ENCODE data around the gene KDM2B. TPM values are rescaled to one million over a fixed set of nuclear protein-coding genes. Genes with fewer than 3 reads are reported as not detected.
"Not testable (repeated sequence)": the region's sequence is repeated elsewhere in the genome, so short reads cannot be mapped to it uniquely, and the experiment has no call there.

Gene KDM2B
- polyA plus RNA-seq, 3 donors = 9.7 to 68.1 (median 9.7) TPM

DNA sequence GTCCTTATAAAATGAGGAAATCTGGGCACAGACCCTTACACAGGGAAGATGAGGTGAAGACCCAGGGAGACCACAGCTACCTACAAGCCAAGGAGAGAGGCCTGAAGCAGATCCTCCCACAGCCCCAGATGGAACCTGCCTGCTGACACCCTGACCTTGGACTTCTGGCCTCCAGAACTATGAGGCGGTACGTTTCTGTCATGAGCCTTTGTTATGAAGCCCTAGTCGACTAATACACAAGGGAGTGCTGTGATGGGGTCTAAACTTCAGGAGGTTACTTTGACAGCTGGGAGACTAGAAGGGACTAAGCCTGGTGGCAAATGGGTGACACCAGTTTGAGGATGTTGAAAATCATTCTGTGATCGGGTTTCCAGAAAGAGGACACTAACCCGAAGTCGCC is 95.9 kb downstream of the KDM2B start:
- Histone ChIP-seq H3K4me3 (replicated peaks in 1 of 3; ENCODE audit: low read depth in 2 of 3, low read length in 3 of 3) (no peak overlapping the region), H3K4me1 (ENCODE audit: control insufficient read depth in 1 of 2, insufficient read depth in 2 of 2, low read length in 2 of 2) (peaks cover 4 to 5% of the 10 kb centered on the region in 2 donors), H3K36me3 (replicated peaks in 1 of 2; ENCODE audit: control insufficient read depth in 1 of 2, insufficient read depth in 2 of 2, low read length in 2 of 2) (peaks cover 2 to 21% of the 10 kb centered on the region in 2 donors), H3K27ac (ENCODE audit: low read depth in 1 of 2, low read length in 2 of 2) (no peak overlapping the region), H3K79me2 (ENCODE audit: insufficient read depth, low read length) (no peaks in the 10 kb centered on the region), H3K9ac (ENCODE audit: insufficient read depth, low read length, poor library complexity, severe bottlenecking) (no peak overlapping the region), H2AFZ (ENCODE audit: insufficient read depth, low read depth, low read length, poor library complexity, severe bottlenecking) (no peak overlapping the region), H4K20me1 (ENCODE audit: insufficient read depth, low read length) (no peaks in the 10 kb centered on the region), H3K27me3 (ENCODE audit: control insufficient read depth in 2 of 2, insufficient read depth in 2 of 2, low read length in 2 of 2) (no peaks in the 10 kb centered on the region), H3K4me2 (replicated peaks; ENCODE audit: extremely low read depth, low read length, poor library complexity, severe bottlenecking) (no peak overlapping the region), H3K9me3 (replicated peaks in 1 of 2; ENCODE audit: control insufficient read depth in 1 of 2, insufficient read depth in 1 of 2, low read length in 2 of 2) (no peaks in the 10 kb centered on the region)
- no peaks in the 10 kb centered on the region for H3K9me3 Mint-ChIP-seq
- no peak overlapping the region for H3K4me3 Mint-ChIP-seq
- H3K27ac Mint-ChIP-seq = no peak overlapping the region
- DNase-seq = no peak
- peaks cover 16 to 43% of the 10 kb centered on the region in 2 donors for H3K36me3 Mint-ChIP-seq
- peaks cover 0 to 5% (median 0%) of the 10 kb centered on the region in 3 donors for H3K27me3 Mint-ChIP-seq (ENCODE audit: low read depth in 3 of 3)
- H3K4me1 Mint-ChIP-seq = peaks cover 9% of the 10 kb centered on the region
- TF ChIP-seq, protein P1, sequence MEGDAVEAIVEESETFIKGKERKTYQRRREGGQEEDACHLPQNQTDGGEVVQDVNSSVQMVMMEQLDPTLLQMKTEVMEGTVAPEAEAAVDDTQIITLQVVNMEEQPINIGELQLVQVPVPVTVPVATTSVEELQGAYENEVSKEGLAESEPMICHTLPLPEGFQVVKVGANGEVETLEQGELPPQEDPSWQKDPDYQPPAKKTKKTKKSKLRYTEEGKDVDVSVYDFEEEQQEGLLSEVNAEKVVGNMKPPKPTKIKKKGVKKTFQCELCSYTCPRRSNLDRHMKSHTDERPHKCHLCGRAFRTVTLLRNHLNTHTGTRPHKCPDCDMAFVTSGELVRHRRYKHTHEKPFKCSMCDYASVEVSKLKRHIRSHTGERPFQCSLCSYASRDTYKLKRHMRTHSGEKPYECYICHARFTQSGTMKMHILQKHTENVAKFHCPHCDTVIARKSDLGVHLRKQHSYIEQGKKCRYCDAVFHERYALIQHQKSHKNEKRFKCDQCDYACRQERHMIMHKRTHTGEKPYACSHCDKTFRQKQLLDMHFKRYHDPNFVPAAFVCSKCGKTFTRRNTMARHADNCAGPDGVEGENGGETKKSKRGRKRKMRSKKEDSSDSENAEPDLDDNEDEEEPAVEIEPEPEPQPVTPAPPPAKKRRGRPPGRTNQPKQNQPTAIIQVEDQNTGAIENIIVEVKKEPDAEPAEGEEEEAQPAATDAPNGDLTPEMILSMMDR (IDR thresholded peaks at IDR 0.05) = no peak
- WGBS (ENCODE audit: insufficient coverage) = no CpG with 5 or more reads among the region's 6 CpGs
- intact Hi-C loops (cut with micrococcal nuclease) = no loop called here

DNA sequence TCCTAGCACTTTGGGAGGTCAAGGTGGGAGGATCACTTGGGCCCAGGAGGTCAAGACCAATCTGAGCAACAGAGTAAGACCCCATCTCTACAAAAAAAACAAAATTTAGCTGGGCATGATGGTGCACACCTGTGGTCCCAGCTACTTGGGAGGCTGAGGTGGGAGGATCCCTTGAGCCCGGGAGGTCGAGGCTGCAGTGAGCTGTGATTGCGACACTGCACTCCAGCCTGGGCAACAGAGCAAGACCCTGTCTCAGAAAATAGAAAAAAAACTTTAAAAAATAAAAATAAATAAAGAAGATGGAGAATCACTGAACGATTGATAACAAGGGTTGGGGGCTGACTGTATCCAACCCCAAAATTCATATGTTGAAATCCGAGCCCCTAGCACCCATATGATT is 96.3 kb downstream of the KDM2B start:
- H3K27me3 ChIP-seq (ENCODE audit: control insufficient read depth in 2 of 2, insufficient read depth in 2 of 2, low read length in 2 of 2); H3K9me3 ChIP-seq (replicated peaks in 1 of 2; ENCODE audit: control insufficient read depth in 1 of 2, insufficient read depth in 1 of 2, low read length in 2 of 2); H3K4me1 ChIP-seq (ENCODE audit: control insufficient read depth in 1 of 2, insufficient read depth in 2 of 2, low read length in 2 of 2); H3K27me3 Mint-ChIP-seq (ENCODE audit: low read depth in 3 of 3); DNase-seq; H3K79me2 ChIP-seq (ENCODE audit: insufficient read depth, low read length); H3K4me1 Mint-ChIP-seq; H3K9me3 Mint-ChIP-seq; intact Hi-C loops (cut with micrococcal nuclease); H3K4me2 ChIP-seq (replicated peaks; ENCODE audit: extremely low read depth, low read length, poor library complexity, severe bottlenecking); H3K27ac ChIP-seq (ENCODE audit: low read depth in 1 of 2, low read length in 2 of 2); H3K4me3 Mint-ChIP-seq; H3K4me3 ChIP-seq (replicated peaks in 1 of 3; ENCODE audit: low read depth in 2 of 3, low read length in 3 of 3); H3K9ac ChIP-seq (ENCODE audit: insufficient read depth, low read length, poor library complexity, severe bottlenecking); H2AFZ ChIP-seq (ENCODE audit: insufficient read depth, low read depth, low read length, poor library complexity, severe bottlenecking); H4K20me1 ChIP-seq (ENCODE audit: insufficient read depth, low read length); H3K27ac Mint-ChIP-seq: not testable (repeated sequence)
- H3K36me3 Mint-ChIP-seq = peaks cover 16 to 40% of the 10 kb centered on the region in 2 donors
- peaks cover 2 to 21% of the 10 kb centered on the region in 2 donors for H3K36me3 ChIP-seq (replicated peaks in 1 of 2; ENCODE audit: control insufficient read depth in 1 of 2, insufficient read depth in 2 of 2, low read length in 2 of 2)
- no CpG with 5 or more reads among the region's 5 CpGs for WGBS (ENCODE audit: insufficient coverage)

Data from CD14-positive monocyte (primary cell).